ENCODE data around the gene LMAN2L.

Gene LMAN2L

GRCh38 chr2:96760036-96760985 is 20.4 kb upstream of the LMAN2L start, which contains the start of gene CNNM4:
TSS of gene CNNM4 (plus strand) at chr2:96760902. CDS start at chr2:96761000, 98 bp downstream.
- DNase-seq = peak; percentile 79

- no peak for DNase-seq
Observed at GRCh38 chr2:96759548-96759947, 19.7 kb upstream of the LMAN2L start.

- no peak for DNase-seq
Observed at GRCh38 chr2:96758987-96759386, 19.1 kb upstream of the LMAN2L start.

- no peak for DNase-seq
Observed at GRCh38 chr2:96757477-96757860, 17.6 kb upstream of the LMAN2L start.

- no peak for DNase-seq
Observed at GRCh38 chr2:96756788-96757476, 17.1 kb upstream of the LMAN2L start.

- DNase-seq = no peak
Observed at GRCh38 chr2:96754317-96754716, 14.5 kb upstream of the LMAN2L start.

GRCh38 chr2:96753661-96754282 is 13.9 kb upstream of the LMAN2L start:
- no peak for DNase-seq

GRCh38 chr2:96751800-96752199 is 11.9 kb upstream of the LMAN2L start:
- DNase-seq = no peak

- no peak for DNase-seq
Observed at GRCh38 chr2:96747061-96747617, 7.3 kb upstream of the LMAN2L start.

GRCh38 chr2:96739076-96739632 is 710 bp downstream of the LMAN2L start:
- DNase-seq = no peak

GRCh38 chr2:96737831-96738230 is 2.0 kb downstream of the LMAN2L start:
- no peak for DNase-seq

GRCh38 chr2:96737251-96737650 is 2.6 kb downstream of the LMAN2L start:
- no peak for DNase-seq

- no peak for DNase-seq
Observed at GRCh38 chr2:96734880-96735583, 4.8 kb downstream of the LMAN2L start.

GRCh38 chr2:96733931-96734330 is 5.9 kb downstream of the LMAN2L start:
- no peak for DNase-seq

GRCh38 chr2:96730212-96730611 is 9.7 kb downstream of the LMAN2L start:
- DNase-seq = no peak

GRCh38 chr2:96729748-96730147 is 10.1 kb downstream of the LMAN2L start:
- DNase-seq = no peak

GRCh38 chr2:96727431-96727830 is 12.4 kb downstream of the LMAN2L start:
- no peak for DNase-seq

- no peak for DNase-seq
Observed at GRCh38 chr2:96726131-96726530, 13.7 kb downstream of the LMAN2L start.

- DNase-seq = no peak
Observed at GRCh38 chr2:96716388-96716787, 23.5 kb downstream of the LMAN2L start.

- DNase-seq = no peak
Observed at GRCh38 chr2:96715658-96716057, 24.2 kb downstream of the LMAN2L start.

GRCh38 chr2:96710985-96711384 is 28.9 kb downstream of the LMAN2L start:
- no peak for DNase-seq

Measured in NCI-H748 treated with DMSO at 0.1 percent for 48 hours (cell line).